Posterior vena cava (tissue), 2 donors: ENCODE measurements around the gene LDLRAD4. TPM values are rescaled to one million over a fixed set of nuclear protein-coding genes. Genes with fewer than 3 reads are reported as not detected.

Source experiments
- DNase-seq: peaks from one replicate; pipeline ENCODE4 v3.0.0-alpha.2; 2020; ENCODE audit warnings: low spot score
- intact Hi-C, 2 donors: fragments of 100-400 bp; cut with DNase I; formaldehyde crosslinking; loops; one replicate each; pipeline versions ENCODE4 v1.14.1 to v1.14.2; 2022 to 2023
- total RNA-seq, 2 donors: library from RNA; stranded (reverse); fragmentation: NEBNext Ultra II Directional; extraction: Animal tissue kit (Norgen Biotek cat#: 25700); gene quantifications; one replicate each; pipeline ENCODE4 v1.2.1, GENCODE V29; 2021
- donor health status: DM: yes; HTN: yes; CAD: no.
- donor health status: DM: yes; HTN: yes; CAD: no.

LDLRAD4 gene
- total RNA-seq, 2 donors from 2014 or later: 52.3 to 74.8 TPM

DNA sequence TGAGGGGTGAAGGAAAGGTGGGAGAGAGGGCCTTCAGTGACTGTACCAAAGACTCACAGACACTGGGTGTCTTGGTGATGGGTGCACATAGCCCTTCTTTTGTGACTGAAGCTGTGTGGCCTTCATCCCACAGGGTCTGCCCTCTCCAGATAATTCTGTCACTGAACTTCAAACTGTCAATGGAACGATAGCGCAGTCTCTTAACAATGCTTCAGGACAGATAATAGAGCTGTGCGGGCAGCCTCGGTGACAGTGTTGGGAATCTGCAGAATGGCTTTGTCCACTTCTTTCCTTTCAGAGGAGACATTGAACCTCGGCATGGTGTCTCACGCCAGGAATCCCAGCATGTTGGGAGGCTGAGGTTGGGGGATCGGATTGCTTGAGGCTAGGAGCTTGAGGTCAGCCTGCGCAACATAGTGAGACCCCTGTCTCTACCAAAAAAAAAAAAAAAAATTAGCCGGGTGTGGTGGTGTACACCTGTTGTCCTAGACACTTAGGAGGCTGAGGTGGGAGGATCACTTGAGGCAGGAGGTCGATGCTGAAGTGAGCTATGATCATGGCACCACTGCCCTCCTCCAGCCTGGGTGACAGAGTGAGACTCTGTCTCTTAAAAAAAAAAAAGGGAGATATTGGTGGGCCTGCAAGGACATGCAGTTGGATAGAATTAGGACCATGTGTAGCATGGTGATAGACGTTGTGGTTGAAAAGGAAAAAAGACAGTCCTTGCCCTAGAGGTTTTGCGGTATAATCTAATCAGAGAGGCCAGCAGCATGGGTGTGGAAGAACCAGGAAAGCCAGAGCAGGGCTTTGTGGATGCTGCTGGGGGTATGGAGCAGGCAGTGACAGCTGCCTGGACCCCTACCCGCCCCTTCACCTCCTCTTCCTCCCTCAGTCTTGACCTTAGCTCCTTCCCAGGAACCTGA lies 91.4 kb downstream of the LDLRAD4 start:
- intact Hi-C loops: loop anchor here in 1 of 2 donors (10.0 kb wide), 1 partner anchor 175 kb away; no protein-coding TSS in a partner anchor

DNA sequence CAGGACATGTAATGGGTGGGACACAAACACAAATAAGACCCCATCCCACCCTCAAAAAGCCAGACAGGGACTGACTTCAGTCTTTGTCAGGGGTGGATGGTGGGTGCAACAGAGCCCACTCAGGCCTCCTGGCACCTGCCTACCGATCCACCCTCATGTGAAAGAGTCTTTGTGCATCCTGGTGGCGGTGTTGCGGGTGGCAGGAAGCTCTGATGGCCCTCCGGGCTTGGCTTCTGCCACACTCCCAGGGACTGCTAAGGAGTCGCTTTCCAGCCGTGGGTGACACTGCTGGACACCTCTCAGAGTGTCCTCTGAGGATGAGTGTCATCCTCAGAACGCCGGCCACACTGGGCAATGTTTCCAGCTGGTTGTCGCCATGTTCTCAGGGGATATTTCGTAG lies 92.6 kb downstream of the LDLRAD4 start:
- intact Hi-C loops: no loop called here
- DNase-seq: no peak

More for the DNA sequence above, 91.4 kb downstream of the LDLRAD4 start:
- peak; percentile 49 for DNase-seq

DNA sequence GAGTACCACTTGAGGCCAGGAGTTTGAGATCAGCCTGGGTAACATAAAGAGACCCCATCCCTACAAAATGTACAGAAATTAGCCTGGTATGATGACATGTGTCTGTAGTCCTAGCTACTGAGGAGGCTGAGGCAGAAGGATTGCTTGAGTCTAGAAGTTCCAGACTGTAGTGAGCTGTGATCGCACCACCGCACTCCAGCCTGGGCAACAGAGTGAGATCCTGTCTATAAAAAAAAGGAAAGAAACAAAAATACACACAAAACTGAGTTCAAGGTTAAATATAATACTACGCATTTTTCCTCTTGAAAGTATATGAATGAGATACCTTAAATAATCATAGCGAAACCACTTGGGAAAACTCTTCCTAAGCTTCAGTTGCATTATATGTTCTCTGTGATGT lies 94.0 kb downstream of the LDLRAD4 start:
- DNase-seq: no peak
- intact Hi-C loops: no loop called here

DNA sequence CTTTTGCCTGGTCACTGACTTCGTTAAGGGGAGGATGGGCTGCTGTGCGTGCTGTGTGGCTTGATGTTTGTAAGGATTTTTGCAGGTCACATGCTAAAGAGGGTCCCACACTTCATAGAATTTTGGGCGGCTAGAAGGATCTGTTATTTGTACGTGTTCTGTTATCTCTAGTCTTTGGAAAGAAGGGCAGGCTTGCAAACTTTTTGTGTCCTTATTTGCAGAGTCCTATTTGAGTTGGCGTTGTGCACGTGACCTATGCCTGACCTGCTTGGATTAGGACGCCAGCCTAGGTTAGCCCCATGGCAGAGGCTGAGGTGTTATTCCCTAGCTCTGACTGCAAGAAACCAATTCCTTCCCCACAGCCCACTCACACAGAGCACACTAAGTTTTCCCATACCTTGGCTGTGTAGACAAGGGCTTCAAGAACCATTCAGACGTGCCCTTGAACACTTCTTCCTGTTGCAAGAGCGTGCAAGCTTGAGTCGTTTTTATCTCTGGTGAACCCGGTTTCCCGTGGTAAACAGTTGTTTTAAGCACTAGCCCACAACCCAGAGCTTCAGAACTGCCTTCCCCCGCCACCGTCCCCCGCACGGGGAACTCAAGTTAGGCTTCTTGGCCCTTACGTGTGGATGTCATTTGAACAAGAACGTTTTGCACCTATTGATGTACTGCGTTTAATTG lies 94.6 kb downstream of the LDLRAD4 start:
- intact Hi-C loops: no loop called here
- no peak for DNase-seq

DNA sequence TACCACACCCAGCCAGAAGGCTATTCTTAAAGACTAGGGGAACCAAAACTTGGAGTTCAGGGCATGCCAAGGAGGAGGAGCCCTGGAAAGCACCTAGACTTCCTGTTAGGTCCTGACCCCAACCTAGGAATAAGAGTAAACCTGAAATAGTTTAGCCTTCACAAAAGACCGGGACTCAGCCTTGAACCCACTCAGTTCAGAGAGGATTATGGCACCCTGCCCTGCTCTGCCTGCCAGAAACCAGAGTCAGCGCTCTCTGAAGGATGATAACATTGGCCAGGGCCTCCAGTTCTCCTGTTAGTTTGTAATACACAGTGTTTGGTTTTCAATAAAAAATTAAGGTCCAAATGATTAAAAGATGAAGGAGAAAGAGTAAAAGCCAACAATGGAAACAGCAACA lies 96.4 kb downstream of the LDLRAD4 start:
- no peak for DNase-seq
- intact Hi-C loops: no loop called here

DNA sequence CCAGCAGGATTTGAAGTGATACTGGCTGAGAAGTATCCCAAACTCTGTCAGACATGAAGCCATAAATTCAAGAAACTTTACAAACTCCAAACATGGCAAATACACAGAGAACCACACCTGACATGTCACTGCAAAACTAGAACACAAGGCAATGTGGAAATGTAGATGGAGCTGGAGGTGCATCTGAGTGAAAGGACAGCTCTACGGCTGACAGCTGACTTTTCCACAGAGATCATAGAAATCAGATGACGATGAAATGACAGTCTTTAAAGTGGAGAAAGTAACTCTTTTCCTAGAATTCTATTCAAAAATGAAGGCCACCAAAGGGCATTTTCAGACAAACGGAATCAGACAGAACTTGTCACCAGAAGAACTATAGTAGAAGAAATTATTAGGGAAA lies 97.5 kb downstream of the LDLRAD4 start:
- intact Hi-C loops: no loop called here
- no peak for DNase-seq

DNA sequence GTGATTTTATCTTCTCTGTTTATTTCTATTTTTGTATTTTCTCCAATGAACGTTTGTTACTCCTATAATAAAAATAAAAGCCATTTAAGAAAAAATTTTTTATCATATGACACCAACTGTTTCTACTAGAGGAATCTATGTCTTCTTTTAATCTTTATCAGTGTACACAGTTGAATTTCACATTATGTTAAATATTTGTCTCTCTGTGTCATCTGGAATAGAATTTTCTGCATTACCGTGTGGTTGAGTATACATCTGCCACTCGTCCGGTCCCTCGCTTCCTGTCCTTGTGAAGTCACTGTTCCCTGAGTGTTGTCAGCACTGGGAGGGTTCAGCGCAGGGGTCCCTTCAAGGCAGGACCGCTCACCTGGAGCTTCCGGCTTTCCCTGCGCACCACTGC lies 99.2 kb downstream of the LDLRAD4 start:
- no peak for DNase-seq
- intact Hi-C loops: no loop called here

DNA sequence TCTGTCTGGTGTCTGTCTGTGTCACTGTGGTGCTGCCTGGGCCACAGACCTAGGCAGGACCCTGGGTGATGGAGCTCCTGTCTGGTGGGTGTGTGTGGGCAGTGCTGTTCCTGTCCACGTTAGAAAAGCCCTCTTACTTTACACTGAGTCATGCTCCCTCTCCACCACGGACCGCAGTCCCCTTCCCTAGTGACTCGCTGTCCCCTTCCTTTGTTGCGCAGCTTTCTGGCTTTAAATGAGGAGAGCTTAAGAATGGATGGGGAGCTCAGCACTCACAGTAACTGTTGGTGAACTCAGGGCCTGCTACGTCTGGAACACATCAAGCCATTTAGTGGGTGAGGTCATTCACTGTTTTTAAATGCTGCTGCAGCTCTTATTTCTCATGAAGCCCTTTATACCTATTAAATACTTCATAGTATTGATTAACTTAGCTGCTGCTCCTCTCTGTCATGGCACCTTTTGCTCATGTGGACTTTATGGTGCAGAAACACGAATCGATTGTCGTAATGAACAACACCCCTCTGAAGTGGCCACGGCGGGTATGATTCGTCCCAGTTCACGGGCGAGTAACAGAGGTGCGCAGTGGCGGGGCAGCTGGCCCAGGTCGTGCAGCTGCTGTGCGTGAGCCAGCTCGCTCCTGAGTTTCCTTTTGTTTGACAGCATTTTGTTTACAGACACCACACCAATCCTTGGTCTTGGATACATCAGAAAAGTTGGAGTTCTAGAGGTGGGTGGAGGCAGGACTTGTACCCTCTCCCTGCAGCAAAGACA lies 100.4 kb downstream of the LDLRAD4 start:
- intact Hi-C loops: no loop called here

DNA sequence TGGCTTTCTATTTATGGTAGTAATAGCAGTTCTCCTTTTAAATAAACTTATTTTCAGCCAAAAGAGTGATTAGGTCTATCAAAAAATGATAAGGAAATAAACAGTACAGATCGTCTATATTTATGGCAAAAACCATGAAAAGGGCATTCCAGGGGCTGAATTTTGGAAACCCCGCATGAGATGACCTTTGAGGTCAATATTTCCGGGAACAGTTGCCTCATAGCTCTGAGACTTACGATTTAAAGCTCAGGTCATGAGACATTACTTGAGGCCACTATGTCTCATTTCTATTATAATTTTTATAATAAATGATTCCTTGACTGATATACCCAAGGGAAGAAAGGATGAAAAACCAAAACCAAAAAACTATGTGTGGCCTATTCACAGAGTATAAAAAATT lies 101.1 kb downstream of the LDLRAD4 start:
- no peak for DNase-seq
- intact Hi-C loops: loop anchor here in 1 of 2 donors (2.0 kb wide), 1 partner anchor 109 kb away; no protein-coding TSS in a partner anchor

More for the DNA sequence above, 100.4 kb downstream of the LDLRAD4 start:
- DNase-seq: no peak

DNA sequence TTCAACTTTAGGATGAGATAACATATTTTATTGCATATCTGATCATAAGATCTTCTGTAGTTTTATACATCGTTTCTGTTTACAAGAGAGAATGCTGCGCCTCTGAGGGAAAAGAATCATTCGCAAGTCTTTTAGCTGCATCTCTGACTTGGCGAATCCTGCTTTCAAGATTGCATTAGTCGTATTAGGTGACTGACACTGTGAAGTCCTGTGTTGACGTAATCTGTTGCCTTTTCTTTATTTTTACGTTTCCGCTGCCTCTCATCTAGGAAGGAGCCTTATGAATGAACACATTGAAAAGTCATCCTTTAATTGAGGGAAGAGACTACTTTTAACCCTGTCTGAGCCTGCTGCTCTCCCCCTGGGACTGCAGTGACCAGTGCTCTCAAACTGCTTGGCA lies 101.5 kb downstream of the LDLRAD4 start:
- intact Hi-C loops: loop anchor here in 1 of 2 donors (2.0 kb wide), 1 partner anchor 109 kb away; no protein-coding TSS in a partner anchor
- DNase-seq: no peak

DNA sequence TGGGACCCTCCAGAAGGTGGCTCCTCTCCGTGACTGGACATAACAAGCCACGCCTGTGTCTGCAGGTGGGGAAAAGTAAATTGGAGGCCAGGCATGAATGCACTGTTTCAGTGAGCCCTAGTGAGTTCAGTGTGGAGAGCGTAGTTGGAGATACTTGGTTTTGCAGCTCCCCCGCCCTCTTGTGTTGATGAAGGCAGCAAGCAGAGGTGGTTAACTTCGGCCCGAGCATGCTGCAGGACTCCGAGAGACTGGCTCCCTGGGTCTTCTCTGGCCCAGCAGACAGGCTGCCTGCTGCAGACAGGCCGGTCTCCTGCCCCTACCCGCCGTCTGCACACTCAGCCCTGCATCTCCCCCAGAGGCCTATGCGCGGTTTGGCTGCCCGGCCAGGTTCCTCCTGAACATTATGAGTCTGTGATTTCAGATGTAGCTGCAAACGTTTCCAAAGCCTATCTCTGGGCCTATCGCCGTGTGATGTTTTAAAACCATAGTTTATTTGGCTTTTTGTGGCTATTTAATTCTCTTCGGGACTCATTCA lies 102.4 kb downstream of the LDLRAD4 start:
- intact Hi-C loops: loop anchor here in 1 of 2 donors (2.0 kb wide), 1 partner anchor 110 kb away; no protein-coding TSS in a partner anchor
- no peak for DNase-seq

DNA sequence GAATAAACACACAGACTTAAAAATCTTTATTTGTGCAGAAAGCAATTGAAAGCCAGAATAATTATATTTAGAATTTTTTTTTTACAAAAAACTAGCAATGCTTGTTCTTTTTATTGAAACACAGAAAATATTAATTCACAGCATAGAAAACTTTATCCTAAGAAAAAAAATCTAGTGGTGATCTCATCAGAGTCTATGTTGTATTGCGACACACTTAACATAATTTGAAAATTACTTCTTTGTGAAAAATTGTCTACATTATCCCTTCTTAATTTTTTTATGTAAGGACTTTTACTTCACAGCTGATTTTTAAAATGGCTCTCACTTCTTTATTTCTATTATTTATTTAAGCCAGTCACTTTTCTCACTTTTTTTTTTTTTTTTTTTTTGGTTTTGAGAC lies 103.4 kb downstream of the LDLRAD4 start:
- DNase-seq: no peak
- intact Hi-C loops: loop anchor here in 1 of 2 donors (2.0 kb wide), 1 partner anchor 111 kb away; no protein-coding TSS in a partner anchor

DNA sequence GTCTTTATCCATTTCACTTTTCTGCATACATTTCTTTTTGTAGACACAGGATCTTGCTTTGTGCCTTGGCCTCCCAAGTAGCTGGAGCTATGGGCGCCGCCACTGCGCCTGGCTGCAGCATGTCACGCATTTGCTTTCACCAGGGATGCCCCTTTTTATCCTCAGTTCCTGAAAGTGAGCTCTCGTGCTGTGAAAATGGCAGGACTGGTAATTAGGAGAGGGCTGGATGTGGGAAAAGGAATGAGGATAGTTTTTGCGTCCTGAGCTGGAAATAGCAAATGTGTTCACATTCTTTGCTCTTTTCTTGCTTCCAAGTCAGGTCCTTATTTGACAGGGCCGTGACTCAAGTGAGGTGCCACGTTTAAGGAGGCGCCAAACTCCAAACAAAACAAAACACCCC lies 104.6 kb downstream of the LDLRAD4 start:
- intact Hi-C loops: loop anchor here in 1 of 2 donors (1.0 kb wide), 1 partner anchor 35 kb away; no protein-coding TSS in a partner anchor
- no peak for DNase-seq

DNA sequence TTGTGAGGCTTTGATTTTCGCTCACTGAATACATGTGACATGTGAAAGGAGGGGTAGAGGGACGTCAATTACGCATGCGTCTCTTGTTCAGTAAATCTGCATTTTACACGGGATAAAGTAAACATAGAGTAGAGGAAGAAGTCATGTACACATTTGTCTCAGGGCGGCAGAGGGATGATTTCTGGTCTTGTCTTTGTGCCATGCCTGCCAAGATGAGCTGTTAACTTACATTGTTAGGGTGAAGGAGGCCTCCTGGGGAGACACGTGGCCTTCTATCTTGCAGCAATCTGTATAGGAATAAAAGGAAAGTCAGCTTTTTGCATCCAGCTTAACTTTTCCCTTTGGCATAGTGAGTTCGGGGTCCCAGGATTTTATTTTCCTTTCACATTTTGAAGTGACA lies 106.3 kb downstream of the LDLRAD4 start:
- intact Hi-C loops: no loop called here
- DNase-seq: no peak

DNA sequence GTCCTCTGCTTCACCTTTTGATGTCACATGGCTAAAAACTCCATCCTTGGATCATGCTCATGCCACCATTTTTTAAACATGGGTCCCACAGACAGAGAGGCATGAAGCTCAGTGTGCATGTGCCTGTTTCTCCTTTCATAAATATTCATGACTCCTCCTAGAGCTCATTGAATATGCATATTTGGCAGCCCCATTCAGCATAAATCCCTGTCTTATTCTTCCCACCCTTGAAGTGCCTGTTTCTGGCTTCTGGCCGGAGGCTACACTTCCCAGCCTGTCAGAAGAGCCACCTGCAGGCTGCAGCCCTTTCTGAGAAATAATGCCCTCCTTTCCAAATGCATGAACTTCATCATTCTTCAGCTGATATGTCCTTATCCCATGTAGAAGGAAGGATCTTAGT lies 109.7 kb downstream of the LDLRAD4 start:
- DNase-seq: no peak
- intact Hi-C loops: no loop called here

DNA sequence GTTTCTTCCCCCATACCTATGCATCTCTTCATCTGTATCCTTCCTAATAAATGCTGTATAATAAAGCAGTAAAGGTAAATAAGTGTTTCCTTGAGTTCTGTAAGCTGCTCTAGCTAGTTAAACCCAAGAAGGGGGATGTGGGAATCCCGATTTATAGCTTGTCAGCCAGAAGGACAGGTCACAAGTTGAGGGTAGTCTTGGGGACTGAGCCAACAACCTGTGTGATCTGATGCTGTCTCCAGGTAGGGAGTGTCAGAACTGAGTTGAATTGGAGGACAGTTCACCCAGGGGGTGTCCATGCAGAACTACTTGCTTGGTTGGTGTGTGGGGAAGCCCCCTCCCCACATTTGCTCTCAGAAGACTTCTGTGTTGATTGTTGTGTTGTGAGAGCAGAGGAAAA lies 112.4 kb downstream of the LDLRAD4 start:
- DNase-seq: no peak
- intact Hi-C loops: no loop called here

DNA sequence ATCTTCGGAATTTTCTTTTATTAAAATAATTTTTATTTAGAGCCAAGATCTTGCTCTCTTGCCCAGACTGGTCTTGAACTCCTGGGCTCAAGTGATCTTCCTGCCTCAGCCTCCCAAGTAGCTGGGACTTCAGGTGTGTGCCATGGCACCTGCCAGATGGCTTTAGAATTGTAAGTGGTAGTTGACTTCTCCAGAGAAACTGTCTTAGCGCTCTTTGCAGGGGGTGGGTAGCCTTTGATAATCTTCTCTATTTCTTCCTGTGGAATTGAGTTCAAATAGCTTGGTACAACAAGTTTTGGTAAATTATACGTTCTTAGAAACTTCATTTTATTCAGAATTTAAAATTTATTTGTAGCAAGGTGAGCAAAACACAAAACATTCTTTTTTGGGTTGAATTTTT lies 113.3 kb downstream of the LDLRAD4 start:
- intact Hi-C loops: no loop called here
- no peak for DNase-seq

DNA sequence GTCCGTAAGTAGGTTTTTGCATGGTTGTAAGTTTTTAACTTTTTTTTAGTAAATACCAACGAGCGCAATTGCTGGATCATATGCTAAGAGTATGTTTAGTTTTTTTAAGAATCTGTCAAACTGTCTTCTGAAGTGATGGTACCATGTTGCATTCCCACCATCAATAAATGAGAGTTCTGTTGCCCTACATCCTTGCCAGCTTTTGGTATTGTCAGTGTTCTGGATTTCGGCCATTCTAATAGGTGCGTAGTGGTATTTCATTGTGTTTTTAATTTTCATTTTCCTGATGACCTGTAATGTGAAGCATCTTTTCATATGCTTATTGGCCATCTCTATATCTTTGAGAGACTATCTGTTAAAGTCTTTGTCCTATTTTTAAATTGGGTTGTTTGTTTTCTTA lies 114.3 kb downstream of the LDLRAD4 start:
- intact Hi-C loops: no loop called here
- DNase-seq: no peak

DNA sequence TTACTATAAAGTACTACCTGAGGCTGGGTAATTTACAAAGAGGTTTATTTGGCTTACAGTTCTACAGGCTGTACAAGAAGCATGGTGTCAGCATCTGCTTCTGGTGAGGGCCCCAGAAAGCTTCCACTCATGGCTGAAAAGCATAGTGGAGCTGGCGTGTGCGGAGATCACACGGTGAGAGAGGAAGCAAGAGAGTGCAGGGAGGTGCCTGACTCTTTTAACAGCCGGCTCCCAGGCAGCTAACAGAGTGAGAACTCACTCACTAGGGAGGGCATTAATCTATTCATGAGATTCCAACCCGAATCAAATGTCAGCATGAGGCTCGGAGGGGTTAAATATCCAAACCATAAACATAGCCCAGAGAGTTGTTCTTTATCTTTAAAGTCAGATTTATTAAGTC lies 117.3 kb downstream of the LDLRAD4 start:
- intact Hi-C loops: no loop called here
- no peak for DNase-seq
